GM19455 (cell line): ENCODE data around the gene MTCL1.

Experiments
- ATAC-seq: cut with Tn5 transposase; IDR thresholded peaks from one replicate; pipeline ENCODE4 v1.9.1; 2021; ENCODE audit not compliant: unreplicated experiment

MTCL1 gene

DNA sequence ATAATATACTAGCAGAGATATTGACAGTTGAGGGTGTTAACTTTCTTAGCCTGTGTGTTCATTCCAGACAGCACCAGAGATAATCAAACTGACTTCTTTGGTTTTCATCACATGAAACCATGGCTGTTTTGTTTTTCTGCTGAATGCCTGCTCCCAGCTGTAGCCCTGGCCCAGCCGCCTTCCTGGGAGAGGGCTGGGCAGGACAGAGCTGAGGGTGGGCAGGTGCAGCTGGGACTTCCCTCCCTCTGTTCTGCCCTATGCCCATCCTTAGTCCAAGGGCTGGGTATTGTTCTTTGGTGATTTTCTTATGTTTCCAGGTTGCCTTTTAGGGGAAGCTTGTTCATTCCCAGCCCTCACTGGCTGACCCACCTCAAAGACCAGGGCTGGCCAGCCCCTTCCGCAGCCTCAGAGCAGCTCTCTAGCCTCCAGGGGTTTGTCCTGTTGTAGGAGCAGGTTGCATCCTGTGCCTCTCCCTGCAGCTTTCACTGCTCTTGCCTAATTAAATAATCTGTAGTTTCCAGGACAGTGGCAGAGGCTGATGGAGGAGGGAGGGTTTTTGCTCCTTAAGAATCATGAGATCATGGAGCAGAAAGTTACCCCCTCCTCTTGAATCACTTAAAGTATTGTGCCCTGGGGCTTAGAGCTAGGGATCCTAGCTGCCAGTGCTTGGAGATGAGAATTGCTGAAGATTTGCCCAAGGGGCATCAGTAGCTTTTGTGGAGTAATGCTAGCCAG lies 61.4 kb downstream of the MTCL1 start:
- no peak for ATAC-seq

DNA sequence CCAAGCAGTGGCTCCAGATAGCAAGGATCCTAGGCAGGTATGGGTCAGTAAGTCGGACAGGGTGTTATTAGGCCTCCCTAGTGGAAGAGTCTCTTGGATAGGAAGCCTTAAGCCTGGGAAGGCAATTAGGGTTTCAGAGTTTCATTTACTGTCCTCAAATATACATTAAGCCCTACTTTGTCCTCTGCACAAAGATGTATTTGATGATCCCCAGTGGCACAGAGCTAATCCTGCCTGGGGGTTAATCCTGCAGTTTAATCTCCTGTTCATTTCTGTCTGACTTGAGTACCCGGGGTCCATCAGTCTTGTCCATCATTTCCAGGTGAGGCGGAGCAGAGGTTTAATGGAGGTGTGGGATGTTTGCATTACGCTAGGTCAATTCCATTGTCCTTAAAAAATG lies 62.0 kb downstream of the MTCL1 start:
- ATAC-seq = no peak

DNA sequence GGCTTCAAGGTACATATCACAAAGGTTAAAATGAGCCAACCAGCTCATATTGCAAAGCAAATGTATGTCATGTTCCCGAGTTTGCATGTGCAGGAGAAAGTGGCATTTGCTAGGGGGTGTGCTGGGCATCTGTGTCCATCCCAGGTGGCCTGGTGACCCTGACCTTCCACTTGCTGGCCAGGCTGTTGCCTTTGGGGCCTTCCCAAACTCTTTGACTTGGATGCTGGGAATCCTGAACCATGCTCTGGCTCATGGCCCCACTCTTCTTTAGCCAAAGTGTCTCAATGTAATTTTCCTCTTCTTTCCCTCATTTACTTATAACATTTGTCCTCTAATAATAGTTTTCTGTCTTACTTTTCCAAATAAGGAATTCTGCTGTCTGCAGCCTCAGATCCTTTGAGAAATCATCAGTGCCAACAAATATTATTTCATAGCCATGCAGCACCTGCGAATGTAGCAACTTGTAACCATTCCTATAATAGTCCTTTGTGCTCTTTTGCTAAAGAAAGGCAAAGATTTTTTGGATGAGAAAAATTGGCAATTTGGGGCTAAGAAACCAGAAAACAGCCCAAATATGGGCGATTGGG lies 64.2 kb downstream of the MTCL1 start:
- ATAC-seq = no peak

DNA sequence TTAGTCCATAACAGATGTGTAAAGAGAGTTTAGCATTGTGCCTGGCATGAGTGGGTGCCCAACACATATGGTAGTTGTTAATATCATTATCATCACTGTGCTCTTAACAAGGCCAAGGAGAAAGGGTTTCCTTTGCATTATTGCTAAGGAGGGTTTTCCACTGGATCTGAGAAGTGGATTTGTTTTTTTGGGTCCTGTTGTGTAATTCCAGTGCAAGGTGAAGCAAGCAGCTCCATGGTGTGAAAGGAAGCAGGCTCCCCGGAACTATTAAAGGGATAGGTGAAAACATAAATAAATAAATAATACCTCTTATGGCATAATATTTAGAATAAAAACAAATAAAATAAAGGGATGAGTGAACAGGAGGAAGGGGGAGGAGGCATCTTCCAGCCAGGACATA lies 65.3 kb downstream of the MTCL1 start:
- ATAC-seq = no peak

DNA sequence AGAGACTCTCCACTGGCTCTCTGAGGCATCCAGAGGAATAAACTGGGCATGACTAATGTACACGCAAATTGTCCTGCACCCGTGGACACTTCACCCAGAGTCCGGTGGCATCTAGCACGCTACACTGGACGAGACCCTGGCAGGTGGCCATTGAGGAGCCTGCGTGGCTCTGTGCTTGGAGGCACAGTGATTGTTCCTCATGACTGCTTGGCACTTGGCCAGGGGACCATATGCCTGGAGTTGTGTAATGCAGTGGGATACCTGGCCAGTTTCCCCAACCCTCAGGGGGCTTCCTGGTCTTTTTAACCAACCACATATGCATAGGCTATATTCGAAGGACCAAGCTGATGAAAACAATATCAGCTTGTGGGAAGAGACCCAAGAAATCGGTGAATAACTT lies 66.6 kb downstream of the MTCL1 start:
- ATAC-seq = no peak

DNA sequence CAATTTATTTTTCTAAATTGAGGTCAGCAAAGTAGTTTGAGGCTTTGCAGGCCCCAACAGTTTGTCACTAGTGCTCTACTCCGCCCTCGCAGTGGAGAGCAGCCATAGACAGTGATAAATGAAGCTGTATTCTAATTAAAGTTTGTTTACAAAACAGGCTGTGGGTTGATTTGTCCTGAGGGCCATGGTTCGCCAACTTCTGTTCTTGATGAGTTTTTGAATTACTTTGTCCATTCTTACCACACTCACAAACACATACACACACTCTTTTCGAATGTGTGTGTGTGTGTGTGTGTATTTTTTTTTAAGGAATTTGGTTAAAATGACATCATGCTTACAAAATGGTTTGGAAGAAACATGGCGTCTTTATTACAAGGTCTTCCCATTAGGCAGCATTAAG lies 68.6 kb downstream of the MTCL1 start:
- ATAC-seq = no peak

DNA sequence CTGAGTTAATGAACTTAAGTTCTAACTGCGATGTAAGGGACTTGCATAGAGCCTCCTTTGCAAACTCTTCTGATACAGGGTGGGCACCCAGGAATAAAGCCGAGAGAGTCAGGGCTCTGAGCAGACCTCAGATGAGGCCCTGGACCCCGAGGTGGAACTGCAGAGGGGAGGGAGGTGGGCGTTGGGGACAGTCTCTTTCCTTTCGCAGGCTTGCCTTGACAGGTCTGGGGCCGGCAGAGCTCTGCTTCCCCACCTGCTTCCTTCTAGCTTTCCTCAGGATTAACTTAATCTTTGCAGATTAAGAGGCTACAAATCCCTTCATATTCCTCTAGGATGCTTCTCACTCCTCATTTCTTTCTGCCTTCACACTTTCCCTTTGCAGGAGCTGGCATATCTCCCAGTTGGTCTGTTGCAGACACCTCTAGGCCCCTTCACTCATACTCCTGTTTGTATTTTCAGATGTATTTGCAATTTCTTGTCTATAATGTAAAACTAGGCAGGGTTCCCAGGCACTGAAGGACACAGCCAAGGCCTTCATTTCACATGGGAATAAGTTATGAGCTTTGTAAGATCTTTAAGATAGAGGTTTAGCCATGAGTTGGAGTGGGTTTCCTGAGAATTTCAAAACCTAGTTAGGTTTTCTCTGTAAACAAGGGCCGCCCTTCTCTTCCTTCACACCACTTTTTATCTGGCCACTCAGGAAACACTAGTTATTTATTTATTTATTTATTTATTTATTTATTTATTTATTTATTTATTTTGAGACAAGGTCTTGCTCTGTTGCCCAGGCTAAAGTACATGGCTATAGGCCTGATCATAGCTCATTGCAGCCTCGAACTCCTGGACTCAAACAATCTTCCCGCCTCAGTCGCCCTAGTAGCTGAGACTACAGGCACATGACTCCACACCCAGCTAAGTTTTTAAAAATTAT lies 70.9 kb downstream of the MTCL1 start:
- ATAC-seq = no peak

DNA sequence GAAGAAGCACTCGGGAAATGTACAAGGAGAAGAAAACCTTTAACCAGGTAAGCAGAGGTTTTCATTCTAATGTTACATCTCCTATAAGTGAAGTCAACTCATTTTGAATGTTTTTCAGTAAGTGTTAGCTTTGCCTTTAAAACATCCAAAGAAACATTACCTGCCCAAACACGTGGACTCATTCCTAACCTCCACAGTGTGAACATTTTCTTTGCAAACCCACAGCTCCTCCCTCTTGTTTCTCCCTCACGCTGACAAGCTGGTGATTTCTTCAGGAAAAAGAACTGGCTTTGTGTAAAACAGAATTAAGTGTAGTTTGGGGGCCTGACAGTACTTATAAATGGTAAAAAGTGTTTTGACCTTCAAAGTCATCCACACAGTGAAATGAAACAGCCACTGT lies 72.5 kb downstream of the MTCL1 start:
- ATAC-seq = no peak

DNA sequence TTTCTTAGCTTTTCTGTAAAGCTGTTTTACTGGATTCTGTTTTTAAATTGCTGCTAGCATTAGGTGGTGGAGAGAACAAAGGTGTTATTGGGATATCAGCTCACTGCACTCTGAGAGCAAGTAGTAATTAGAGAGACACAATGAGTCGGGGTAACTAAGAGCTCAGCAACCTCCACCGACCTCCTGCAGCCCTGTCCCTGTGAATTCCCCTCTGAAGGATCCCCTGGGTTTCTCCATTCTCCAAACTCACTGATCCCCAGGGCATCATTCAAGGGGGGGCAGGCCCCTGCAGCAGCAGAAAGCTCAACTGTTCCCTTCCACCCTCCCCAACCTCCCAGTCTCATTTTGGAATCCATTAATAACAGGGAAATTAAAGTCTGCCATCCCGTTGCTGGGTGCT lies 73.0 kb downstream of the MTCL1 start:
- no peak for ATAC-seq

DNA sequence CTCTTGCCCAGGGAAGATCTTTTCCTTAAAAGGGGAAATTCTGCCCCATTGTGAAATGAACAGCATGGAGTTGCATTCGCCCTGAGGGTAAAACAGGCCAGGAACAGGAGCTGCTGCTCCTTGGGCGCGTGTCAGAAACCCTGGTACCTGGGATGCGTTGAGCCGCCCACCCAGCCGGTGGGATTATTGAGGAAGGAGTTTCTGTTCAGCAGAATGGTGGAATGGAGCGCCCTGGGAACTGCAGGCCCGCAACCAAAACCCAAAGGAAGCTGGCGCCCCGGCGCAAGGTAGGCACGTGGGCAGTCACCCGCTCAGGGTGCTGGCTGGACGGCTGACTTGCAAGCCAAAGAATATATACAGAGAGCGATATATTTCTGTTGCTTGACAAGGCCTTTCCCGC lies 73.5 kb downstream of the MTCL1 start:
- no peak for ATAC-seq

DNA sequence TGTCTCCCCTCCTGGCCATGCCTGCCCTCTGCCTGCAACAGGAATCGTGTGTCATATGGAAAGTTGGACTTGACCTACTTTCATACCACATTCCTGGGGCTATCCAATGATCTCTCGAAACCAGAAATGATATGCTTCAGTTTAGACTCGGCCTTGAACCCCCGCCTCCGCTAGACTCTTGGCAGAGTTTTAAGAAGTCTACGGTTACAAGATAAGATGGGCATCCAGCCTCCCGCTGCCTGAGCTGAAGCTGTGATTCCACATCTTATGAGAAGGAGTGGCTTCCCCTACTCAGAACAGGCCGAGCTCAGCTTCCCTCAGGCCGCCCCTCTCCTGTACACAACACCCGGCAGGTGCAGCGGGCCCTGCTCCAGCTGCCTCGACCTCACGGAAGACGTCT lies 73.9 kb downstream of the MTCL1 start:
- no peak for ATAC-seq

DNA sequence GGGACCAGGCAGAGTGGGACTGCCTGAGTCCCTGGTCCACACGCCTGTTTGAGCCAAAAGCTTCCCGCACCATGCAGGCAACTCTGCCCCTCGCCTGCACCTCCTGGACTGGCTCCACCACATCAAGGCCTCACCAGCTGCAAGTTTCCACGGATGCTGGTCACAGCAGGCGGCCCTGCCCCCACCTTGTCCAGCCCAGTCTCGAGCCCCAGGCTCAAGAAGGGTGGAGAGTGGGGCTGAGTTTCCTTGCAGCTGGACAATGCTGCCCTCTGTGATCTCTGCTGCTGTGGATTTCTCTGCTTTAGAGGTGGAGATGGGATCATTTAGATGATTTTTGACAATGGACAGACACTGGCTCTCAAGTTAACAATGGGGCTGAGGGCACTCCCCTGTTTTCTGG lies 74.9 kb downstream of the MTCL1 start:
- no peak for ATAC-seq

DNA sequence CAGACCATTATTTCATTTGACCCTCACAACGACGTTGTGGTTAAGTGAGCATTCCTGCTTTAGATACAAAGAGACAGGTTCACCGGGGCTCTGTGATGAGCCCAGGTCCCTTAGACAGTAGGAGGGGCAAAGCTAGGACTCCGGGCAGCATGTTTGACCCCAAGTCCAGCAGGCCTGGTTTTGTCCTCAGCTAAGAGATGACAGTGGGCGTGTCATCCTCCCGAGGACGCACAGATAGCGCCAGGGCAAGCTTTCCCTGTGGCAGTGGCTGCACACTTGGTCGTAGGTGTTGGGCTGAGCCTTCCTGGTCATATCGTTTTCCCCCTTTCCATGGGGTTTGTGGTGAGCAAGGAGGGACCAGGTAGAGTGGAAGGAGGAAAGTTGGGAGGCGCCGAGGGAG lies 76.3 kb downstream of the MTCL1 start:
- ATAC-seq = no peak

DNA sequence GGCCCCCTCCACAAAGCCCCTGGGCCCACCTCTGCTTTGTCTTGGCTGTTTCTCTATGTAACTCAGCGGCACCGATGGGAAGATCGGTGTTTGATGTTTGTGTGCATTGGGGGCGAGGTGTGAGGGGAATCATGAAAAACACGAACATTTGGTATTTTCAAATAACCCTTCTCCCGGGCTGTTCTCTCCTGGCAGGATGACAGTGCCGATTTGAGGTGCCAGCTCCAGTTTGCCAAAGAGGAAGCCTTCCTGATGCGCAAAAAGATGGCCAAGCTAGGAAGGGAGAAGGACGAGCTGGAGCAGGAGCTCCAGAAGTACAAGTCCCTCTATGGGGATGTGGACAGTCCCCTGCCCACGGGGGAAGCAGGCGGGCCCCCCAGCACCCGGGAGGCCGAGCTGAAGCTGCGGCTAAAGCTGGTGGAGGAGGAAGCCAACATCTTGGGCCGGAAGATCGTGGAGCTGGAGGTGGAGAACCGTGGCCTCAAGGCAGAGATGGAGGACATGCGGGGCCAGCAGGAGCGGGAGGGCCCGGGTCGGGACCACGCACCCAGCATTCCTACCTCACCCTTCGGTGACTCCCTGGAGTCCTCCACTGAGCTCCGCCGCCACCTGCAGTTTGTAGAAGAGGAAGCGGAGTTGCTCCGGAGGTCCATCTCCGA lies 78.1 kb downstream of the MTCL1 start:
- ATAC-seq = no peak

DNA sequence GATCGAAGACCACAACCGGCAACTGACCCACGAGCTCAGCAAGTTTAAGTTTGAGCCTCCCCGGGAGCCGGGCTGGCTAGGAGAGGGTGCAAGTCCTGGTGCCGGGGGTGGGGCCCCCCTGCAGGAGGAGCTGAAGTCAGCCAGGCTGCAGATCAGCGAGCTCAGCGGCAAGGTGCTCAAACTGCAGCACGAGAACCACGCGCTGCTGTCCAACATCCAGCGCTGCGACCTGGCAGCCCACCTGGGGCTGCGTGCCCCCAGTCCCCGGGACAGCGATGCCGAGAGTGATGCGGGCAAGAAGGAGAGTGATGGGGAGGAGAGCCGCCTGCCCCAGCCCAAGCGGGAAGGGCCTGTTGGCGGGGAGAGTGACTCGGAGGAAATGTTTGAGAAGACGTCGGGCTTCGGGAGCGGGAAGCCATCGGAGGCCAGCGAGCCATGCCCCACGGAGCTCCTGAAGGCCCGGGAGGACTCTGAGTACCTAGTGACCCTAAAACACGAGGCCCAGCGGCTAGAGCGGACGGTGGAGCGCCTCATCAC lies 78.7 kb downstream of the MTCL1 start:
- ATAC-seq = no peak

DNA sequence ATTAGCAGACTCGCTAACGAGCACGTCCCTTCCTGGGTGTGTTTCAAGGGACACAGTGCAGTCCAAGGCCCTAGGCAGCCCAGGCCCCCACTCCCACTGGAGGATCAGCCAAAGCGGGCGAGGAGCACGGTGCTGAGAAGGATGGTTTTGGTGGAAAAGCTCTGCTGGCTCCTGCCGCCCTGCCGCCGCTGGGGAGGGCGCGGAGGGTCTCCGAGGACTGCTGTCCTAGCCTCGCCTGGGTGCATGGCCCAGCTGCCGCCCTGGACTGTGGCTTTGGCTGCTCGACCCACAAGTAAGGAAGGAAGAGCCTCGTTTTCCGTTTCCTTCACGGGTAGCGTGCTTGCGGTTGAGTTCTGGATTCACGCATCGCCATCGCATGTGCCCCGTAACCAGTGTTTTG lies 79.9 kb downstream of the MTCL1 start:
- no peak for ATAC-seq

DNA sequence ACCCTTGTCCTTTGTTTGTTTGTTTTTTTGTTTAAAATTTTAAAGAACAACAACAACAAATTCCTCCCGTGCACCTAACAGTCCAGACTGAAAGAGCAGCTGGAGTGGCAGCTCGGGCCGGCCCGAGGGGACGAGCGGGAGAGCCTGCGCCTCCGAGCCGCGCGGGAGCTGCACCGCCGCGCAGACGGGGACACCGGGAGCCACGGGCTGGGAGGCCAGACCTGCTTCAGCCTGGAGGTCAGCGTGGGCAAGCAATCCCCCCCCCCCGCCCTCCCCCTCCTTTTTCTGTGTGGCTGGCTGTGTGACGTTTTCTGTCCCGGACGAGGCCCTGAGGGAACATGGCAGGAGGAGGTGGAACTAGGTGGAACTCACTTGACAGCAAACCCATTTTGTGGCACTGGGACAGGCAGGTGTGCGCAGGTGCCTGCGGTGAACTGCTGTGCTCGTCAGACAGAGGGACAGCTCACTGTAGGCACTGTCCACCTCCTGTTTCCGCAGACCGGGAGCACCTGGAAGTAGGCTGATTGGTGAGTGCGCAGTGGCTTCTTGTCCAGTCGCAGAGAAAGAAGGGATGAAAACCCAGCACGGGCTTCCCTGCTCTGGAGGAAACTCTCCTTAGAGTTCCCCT lies 80.6 kb downstream of the MTCL1 start:
- no peak for ATAC-seq

DNA sequence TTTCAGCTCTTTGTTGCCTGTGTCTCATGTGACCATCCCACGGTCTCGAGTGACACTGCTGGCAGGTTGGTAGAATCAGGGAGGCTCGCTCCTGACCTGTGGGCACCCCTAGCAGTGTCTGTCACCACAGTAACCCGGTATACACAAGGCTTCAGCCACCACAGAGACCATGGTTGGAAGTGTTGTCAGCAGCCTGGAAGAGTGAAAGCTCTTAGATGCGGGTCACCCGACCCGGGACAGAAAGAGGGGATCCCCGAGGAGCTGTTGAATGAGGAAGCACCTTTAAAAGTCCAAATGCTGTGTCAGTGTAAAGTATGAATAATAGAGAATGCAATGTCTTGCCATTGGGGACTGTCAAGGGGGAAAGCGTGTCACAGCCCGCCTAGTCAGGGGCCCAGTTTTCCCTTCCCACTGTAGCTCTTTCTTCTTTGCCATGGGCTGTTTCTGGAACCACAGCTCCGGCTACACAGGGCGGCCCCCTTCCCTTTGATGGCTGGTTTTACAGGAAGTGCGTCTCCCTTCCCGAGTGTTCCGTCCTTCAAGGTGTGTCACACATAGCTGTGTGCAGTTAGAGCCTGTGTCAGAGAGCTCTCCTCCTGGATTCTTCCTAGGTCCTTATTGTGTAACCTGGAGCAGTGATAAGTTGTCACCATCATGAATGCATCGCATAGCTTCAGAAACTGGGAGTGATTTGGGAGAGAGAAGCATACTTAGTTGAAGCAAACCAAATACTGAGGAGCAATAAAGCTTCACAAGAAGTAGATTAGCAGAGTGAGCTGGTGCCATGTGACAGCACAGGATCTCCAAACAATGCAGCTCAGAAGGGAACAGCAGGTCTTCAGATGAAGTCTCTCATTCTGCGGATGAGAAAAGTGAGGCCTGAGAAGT lies 81.4 kb downstream of the MTCL1 start:
- ATAC-seq = no peak

DNA sequence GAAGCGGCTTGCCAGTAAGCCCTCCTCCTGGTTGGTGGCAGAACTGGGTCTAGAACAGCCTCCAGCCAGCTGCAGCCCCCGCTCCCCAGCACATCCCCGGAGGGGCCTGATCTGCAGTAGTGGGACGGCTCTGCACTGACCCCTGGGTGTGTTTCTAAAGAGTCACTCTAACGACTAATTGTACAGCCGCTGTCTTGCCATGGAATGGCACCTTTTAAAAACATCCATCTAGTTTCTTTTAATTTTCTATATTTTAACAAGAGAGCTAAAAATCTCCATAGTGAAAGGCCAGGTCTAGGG lies 82.0 kb downstream of the MTCL1 start:
- no peak for ATAC-seq

DNA sequence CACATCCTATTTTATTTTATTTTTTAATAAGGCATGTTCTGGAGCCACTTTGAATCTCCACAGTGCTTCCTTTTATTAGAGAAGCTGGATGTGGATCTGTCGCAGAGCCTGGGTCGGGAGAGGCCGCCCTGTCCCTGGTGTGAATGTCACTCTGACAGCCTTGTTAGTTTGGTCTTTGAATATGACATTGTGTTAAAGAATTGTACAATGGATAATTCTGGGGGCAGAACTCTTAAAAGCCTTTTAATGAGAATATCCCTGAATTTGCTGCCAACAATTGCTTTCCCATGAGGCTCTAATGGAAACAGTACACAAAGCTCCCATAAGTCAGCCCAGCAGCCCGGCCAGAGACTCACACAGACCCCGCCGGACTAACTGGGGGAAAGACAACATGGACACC lies 82.4 kb downstream of the MTCL1 start:
- ATAC-seq = no peak
